ENCODE measurements around the gene BCL6. TPM values are rescaled to one million over a fixed set of nuclear protein-coding genes. Genes with fewer than 3 reads are reported as not detected.

BCL6 gene
- total RNA-seq, 2 experiments from 2014 or later: 30.4 to 33.4 TPM

DNA sequence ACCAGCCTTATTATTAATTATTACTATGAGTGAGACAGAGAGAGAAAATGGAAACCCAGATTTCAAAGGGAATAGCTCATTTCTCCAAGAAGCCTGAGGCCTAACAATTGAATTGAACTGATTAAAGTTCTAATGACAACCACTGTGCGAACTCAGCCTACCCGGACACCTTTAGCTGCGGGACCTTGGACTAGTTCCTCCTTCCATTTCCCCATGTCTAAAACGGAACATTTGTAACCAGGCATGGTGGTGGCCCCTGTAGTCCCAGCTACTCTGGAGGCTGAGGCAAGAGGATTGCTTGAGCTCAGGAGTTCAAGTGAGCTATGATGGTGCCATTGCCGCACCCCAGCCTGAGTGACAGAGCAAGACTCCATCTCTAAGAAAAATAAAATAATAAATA lies 26.5 kb downstream of the BCL6 start:
- H3K27me3 Mint-ChIP-seq: peaks cover 6% of the 10 kb centered on the region
- no peak for DNase-seq
- POLR2A ChIA-PET: no interaction called here
- H3K27ac Mint-ChIP-seq: no peak overlapping the region
- H3K36me3 Mint-ChIP-seq (ENCODE audit: low read depth): peaks cover 4% of the 10 kb centered on the region
- no peak overlapping the region for H3K4me3 Mint-ChIP-seq
- CTCF ChIA-PET: interaction anchor here (1.0 to 6.9 kb wide), 4 partner anchors 22 to 398 kb away, joined by 4 to 45 read pairs (median 6); no protein-coding TSS in a partner anchor
- peaks cover 8% of the 10 kb centered on the region for H3K4me1 Mint-ChIP-seq
- no peaks in the 10 kb centered on the region for H3K9me3 Mint-ChIP-seq

DNA sequence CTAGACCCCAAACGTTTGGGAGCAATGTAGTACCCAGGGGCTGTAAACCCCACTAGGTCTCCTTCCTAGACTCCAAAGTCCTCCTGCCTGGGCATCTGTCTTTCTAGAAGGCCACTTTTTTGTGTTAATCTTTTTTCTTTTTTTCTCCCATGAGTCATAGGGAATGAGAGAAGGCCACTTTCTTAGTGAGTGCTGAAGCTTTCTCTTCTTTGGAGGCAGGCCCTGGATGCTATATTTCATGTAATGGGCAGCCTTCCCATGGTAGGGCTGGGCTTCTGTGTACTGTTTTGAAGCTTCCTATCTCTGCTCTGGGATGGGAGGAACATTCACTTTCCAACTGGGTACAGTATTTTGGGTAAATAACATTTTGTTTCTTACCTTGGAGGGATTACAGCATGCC lies 27.7 kb downstream of the BCL6 start:
- Mint-ChIP-seq H3K27ac (no peak overlapping the region), H3K9me3 (no peaks in the 10 kb centered on the region), H3K4me1 (peaks cover 15% of the 10 kb centered on the region), H3K4me3 (no peak overlapping the region), H3K36me3 (ENCODE audit: low read depth) (peaks cover 4% of the 10 kb centered on the region), H3K27me3 (peaks cover 6% of the 10 kb centered on the region)
- DNase-seq: no peak
- ChIA-PET CTCF (interaction anchor here (0.6 to 6.9 kb wide), 5 partner anchors 15 to 984 kb away, joined by 3 to 45 read pairs (median 4); no protein-coding TSS in a partner anchor), POLR2A (no interaction called here)

DNA sequence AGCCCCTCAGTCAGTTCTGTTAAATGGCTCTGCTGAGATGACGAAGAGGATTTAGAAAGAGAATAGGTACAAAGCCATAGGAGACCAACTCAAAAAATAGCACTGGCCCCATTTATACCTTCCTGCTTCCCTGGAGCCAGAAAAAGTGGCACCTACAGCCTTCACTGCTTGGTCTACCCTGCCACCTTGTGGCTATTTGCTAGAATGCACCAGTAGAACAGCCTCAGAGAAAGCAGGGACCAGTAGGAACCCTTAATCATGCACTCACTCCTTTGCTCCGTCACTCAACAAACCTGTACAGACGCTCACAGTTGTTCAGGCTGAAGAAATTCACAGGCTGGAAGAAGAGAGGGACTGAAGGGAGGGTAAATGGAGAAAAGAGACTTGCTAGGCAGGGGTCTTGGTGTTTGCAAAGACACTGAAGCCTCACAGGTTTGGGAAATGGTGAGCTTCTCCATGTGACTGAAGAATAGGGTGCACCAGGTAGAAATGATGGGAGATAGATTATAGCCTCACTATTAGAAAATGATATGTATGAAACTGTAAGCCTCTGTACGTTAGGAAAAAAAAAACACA lies 30.8 kb downstream of the BCL6 start:
- H3K27me3 Mint-ChIP-seq: peaks cover 6% of the 10 kb centered on the region
- H3K27ac Mint-ChIP-seq: no peak overlapping the region
- H3K4me1 Mint-ChIP-seq: peaks cover 15% of the 10 kb centered on the region
- ChIA-PET POLR2A (interaction anchor here (1.0 kb wide), 2 partner anchors 23 to 346 kb away, joined by 3 to 5 read pairs; partner anchors contain the start of gene RTP4), CTCF (interaction anchor here (0.7 to 6.9 kb wide), 13 partner anchors 9 to 1430 kb away, joined by 3 to 45 read pairs (median 4); no protein-coding TSS in a partner anchor)
- H3K36me3 Mint-ChIP-seq (ENCODE audit: low read depth): no peaks in the 10 kb centered on the region
- no peak overlapping the region for H3K4me3 Mint-ChIP-seq
- DNase-seq: peak; percentile 79
- no peaks in the 10 kb centered on the region for H3K9me3 Mint-ChIP-seq

DNA sequence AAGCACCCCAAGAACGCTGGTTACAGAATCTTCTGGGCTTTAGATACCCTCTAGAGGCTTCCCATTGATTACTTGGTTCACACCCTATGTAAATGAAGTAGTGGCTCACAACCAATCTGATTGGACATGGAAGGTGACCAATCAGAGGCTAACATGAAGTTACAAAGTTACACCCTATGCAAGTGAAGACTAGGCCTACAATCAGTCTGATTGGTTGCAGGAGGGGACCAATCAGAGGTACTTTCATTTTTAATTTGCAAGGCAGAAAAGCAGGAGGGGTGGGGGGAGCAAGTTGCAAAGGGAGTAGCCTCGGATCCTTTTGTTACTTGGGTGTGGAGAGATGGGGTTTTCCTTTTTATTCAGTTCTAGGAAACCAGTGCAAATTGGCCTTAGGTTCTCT lies 31.8 kb downstream of the BCL6 start:
- peak; percentile 29 for DNase-seq
- peaks cover 15% of the 10 kb centered on the region for H3K4me1 Mint-ChIP-seq
- ChIA-PET POLR2A (interaction anchor here (1.0 kb wide), 1 partner anchor 345 kb away, joined by 5 read pairs; the partner anchor contains the start of gene RTP4), CTCF (interaction anchor here (0.7 to 6.9 kb wide), 11 partner anchors 8 to 495 kb away, joined by 3 to 45 read pairs (median 4); no protein-coding TSS in a partner anchor)
- peaks cover 6% of the 10 kb centered on the region for H3K27me3 Mint-ChIP-seq
- no peaks in the 10 kb centered on the region for H3K9me3 Mint-ChIP-seq
- H3K27ac Mint-ChIP-seq: no peak overlapping the region
- H3K36me3 Mint-ChIP-seq (ENCODE audit: low read depth): no peaks in the 10 kb centered on the region
- H3K4me3 Mint-ChIP-seq: no peak overlapping the region

DNA sequence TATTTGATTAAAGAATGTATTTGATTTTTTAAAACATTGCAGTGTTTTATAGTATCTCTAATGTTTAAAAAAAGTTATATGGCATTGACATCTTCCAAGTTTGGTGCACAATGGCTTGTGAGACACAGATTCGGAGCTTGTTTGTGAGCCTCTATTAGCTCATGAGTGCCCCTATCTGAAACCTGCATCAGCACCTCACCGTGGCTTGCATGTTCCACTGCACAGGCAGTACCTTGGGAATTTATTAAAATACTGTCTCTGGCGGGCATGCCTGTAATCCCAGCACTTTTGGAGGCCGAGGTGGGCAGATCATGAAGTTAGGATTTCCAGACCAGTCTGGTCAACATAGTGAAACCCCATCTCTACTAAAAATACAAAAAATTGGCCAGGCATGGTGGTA lies 36.1 kb downstream of the BCL6 start:
- CTCF ChIA-PET: interaction anchor here (1.4 kb wide), 1 partner anchor 31 kb away, joined by 3 read pairs; no protein-coding TSS in a partner anchor
- POLR2A ChIA-PET: no interaction called here
- no peaks in the 10 kb centered on the region for H3K9me3 Mint-ChIP-seq
- no peak overlapping the region for H3K27ac Mint-ChIP-seq
- H3K4me1 Mint-ChIP-seq: peaks cover 10% of the 10 kb centered on the region
- H3K4me3 Mint-ChIP-seq: no peak overlapping the region
- H3K27me3 Mint-ChIP-seq: peaks cover 6% of the 10 kb centered on the region
- no peak for DNase-seq
- H3K36me3 Mint-ChIP-seq (ENCODE audit: low read depth): no peaks in the 10 kb centered on the region

DNA sequence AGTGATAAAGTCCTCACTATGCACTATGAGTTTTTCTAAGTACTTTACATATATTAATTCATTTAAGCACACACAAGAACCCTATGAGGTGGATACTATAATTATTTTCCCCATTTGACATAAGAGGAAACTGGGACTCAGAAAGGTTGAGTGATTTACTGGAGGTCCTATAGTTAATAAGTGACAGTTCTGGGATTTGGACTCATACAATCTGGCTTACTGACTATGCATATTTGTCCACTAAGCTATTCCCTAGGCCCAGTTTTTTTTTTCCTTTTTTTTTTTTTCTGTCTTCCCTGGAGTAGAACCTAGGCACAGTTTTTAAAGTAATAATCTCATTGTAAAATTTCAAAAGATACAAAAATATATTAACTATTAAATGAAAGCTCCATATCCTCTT lies 36.6 kb downstream of the BCL6 start:
- H3K4me1 Mint-ChIP-seq: peaks cover 6% of the 10 kb centered on the region
- no peak overlapping the region for H3K4me3 Mint-ChIP-seq
- peaks cover 6% of the 10 kb centered on the region for H3K27me3 Mint-ChIP-seq
- no peak overlapping the region for H3K27ac Mint-ChIP-seq
- DNase-seq: no peak
- no peaks in the 10 kb centered on the region for H3K9me3 Mint-ChIP-seq
- ChIA-PET CTCF (interaction anchor here (1.4 kb wide), 1 partner anchor 31 kb away, joined by 3 read pairs; no protein-coding TSS in a partner anchor), POLR2A (no interaction called here)
- no peaks in the 10 kb centered on the region for H3K36me3 Mint-ChIP-seq (ENCODE audit: low read depth)

DNA sequence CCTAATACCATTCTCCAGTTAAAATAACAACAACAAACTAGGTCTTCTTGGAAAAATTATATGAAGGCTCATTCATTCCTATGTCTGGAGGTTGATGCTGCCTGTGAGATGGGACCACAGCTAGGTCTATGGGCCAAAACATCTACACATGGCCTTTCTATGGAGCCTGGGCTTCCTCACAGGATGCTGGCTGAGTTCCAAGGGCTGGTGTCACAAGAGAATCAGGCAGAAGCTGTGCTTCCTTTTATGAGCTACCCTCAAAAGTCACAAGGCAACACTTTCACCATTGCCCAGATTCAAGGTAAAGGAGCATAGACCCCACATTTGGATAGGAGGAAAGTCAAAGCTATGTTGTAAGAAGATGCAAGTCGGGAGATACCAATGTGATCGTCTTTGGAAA lies 38.3 kb downstream of the BCL6 start:
- H3K4me3 Mint-ChIP-seq: no peak overlapping the region
- no peak overlapping the region for H3K27ac Mint-ChIP-seq
- ChIA-PET CTCF (interaction anchor here (2.0 kb wide), 1 partner anchor 27 kb away, joined by 5 read pairs; no protein-coding TSS in a partner anchor), POLR2A (no interaction called here)
- no peaks in the 10 kb centered on the region for H3K4me1 Mint-ChIP-seq
- H3K27me3 Mint-ChIP-seq: peaks cover 6% of the 10 kb centered on the region
- no peaks in the 10 kb centered on the region for H3K36me3 Mint-ChIP-seq (ENCODE audit: low read depth)
- H3K9me3 Mint-ChIP-seq: no peaks in the 10 kb centered on the region
- DNase-seq: no peak

DNA sequence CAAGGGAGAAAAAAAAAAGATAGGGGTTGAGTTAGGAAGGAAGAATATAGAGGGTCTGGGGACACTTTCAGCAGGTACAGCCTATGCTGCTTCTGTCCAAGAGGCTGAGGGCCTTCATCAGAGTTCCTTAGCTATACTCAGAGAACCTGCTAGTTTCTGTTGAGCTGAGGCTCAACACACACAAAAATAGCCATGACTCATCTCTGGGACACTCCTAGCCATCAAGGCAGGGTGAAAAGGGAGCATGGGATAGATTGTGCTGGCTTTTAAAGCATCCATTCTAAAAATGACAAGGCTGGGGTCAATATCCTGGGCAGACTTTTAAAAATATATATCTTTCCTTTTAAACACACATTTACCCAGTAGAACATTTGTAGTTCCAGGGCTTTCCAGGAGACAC lies 40.1 kb downstream of the BCL6 start:
- POLR2A ChIA-PET: no interaction called here
- CTCF ChIA-PET: no interaction called here

DNA sequence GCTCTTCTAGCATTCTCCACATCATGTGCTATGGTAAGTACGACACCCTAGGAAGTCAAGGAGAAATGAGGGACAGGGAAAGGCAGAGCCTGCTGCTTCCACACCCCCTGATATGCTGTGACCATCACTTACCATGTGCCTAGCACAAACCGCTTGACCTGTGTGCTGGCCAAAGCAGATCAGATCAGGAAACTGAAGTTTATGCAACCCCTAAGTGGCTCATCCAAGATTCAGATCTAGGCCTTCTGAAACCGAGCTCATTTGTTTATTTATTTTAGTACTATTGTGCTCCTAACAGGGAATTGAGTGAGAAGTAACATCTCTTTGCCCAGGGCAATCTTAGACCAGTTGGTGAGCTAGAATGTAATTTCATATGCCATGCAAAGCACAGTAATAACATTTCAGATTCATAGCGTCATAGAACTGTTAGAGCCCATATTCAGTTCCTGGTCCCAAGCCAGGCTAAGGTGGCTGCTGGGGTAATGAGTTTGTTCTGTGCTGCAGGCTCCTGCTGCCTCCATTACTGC lies 42.7 kb downstream of the BCL6 start, which contains the start of gene RTP2:
Gene RTP2, minus strand, starts transcription at position 51 of the 527 bp plus-strand sequence. CDS start 429 bp downstream, outside the sequence.
- CTCF ChIA-PET: interaction anchor here (0.6 to 2.5 kb wide), 6 partner anchors 10 to 865 kb away, joined by 3 to 7 read pairs (median 4); no protein-coding TSS in a partner anchor
- peaks cover 5% of the 10 kb centered on the region for H3K27me3 Mint-ChIP-seq
- POLR2A ChIA-PET: no interaction called here
- no peaks in the 10 kb centered on the region for H3K9me3 Mint-ChIP-seq
- H3K4me3 Mint-ChIP-seq: no peak within 1 kb of the TSS
- H3K4me1 Mint-ChIP-seq: no peaks in the 10 kb centered on the region
- H3K27ac Mint-ChIP-seq: no peak within 1 kb of the TSS
- no peak for DNase-seq
- H3K36me3 Mint-ChIP-seq (ENCODE audit: low read depth): no peaks in the 10 kb centered on the region

More for the DNA sequence above, 40.1 kb downstream of the BCL6 start:
- Mint-ChIP-seq H3K4me3 (no peak overlapping the region), H3K27ac (no peak overlapping the region), H3K36me3 (ENCODE audit: low read depth) (no peaks in the 10 kb centered on the region), H3K27me3 (peaks cover 6% of the 10 kb centered on the region), H3K4me1 (no peaks in the 10 kb centered on the region), H3K9me3 (no peaks in the 10 kb centered on the region)
- DNase-seq: no peak

DNA sequence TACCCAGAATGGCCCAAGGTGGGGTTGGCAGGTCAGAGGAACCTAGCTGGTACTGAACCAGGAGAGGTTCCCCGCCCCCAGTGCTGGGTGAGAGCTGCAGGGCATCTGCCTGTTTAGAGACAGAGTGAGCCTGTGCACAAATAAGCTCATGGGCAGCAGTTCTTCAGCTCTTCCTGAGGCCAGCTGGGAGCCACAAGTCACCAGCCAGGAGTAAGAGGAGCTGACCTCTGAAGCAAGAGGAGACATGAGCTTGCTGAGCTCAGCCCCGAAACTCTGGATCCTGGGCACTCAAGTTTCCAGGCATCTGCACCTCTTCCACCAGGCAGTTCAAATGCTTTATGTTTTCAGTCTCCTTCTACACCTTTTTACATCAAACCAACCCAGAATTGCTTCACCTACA lies 45.0 kb downstream of the BCL6 start:
- POLR2A ChIA-PET: no interaction called here
- Mint-ChIP-seq H3K27me3 (peaks cover 10% of the 10 kb centered on the region), H3K4me3 (no peak overlapping the region), H3K36me3 (ENCODE audit: low read depth) (no peaks in the 10 kb centered on the region), H3K9me3 (no peaks in the 10 kb centered on the region), H3K27ac (no peak overlapping the region), H3K4me1 (no peaks in the 10 kb centered on the region)
- no peak for DNase-seq
- CTCF ChIA-PET: interaction anchor here (1.0 to 1.3 kb wide), 2 partner anchors 21 to 380 kb away, joined by 4 to 6 read pairs; no protein-coding TSS in a partner anchor

DNA sequence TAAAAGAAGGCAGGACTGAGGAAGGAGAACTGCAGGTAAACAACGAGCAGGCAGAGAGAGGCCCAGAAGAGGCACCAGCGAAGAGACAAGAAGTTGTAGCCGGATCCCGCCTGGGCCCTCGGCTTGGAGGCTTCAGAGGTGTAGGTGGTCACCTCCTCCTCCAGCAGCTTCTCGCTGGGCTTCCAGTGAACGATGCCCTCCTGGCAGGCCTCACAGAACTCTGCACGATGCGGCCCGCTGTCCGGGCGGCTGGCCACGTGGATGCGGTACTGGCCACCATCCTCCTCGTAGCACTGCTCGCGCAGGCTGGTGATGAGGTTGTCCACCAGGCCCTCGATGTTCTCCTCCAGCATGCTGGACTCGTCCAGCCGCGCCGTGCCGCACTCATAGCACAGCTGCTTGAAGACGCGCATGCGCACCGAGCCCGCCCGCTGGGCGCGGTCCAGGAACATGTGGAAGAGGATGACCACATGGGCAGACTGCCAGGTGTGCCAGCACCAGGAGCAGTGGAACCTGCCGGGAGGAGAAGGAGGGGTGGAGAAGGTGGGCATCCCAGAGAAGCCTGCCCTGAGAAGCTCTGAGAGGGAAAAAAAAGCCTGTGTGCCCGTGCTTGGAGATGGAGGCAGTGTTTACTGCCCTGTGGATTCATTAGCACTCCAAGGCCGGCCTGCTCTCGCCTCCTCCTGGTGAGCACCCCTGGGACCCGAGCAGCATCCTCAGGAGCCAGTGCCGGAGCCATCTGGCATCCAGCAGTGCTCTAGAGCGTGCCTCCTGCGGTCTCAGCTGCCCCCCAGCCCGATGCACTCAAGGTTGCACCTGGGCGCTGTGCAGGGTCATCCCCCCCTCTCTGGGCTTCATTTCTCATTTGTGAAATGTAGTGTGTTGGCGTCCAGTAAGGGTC lies 46.5 kb downstream of the BCL6 start:
- peaks cover 24% of the 10 kb centered on the region for H3K27me3 Mint-ChIP-seq
- H3K36me3 Mint-ChIP-seq (ENCODE audit: low read depth): no peaks in the 10 kb centered on the region
- H3K27ac Mint-ChIP-seq: no peak overlapping the region
- H3K4me3 Mint-ChIP-seq: no peak overlapping the region
- DNase-seq: no peak
- no peaks in the 10 kb centered on the region for H3K9me3 Mint-ChIP-seq
- no peaks in the 10 kb centered on the region for H3K4me1 Mint-ChIP-seq
- POLR2A ChIA-PET: no interaction called here
- CTCF ChIA-PET: no interaction called here

DNA sequence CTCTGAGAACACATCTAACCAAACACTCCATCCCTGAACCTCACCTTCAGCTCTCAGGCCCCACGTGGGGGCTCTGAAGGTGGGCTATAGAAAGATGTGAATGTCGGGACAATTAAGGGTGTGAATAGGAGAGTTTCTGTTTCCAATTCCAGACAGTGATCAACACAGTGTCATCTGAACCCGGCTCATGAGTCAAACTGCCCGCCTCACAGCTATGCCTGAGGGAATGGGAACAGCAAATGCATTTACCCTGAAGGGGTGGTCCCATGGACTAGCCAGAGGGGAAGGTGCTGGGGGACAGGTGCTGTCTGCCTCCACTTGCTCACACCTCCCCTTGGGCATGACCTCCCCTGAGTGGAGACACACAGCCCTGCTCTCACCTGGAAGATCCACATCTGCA lies 49.2 kb downstream of the BCL6 start:
- no peak overlapping the region for H3K27ac Mint-ChIP-seq
- H3K36me3 Mint-ChIP-seq (ENCODE audit: low read depth): no peaks in the 10 kb centered on the region
- H3K4me3 Mint-ChIP-seq: no peak overlapping the region
- no peaks in the 10 kb centered on the region for H3K4me1 Mint-ChIP-seq
- POLR2A ChIA-PET: no interaction called here
- CTCF ChIA-PET: interaction anchor here (2.3 kb wide), 1 partner anchor 16 kb away, joined by 9 read pairs; no protein-coding TSS in a partner anchor
- H3K9me3 Mint-ChIP-seq: no peaks in the 10 kb centered on the region
- peaks cover 36% of the 10 kb centered on the region for H3K27me3 Mint-ChIP-seq
- no peak for DNase-seq

DNA sequence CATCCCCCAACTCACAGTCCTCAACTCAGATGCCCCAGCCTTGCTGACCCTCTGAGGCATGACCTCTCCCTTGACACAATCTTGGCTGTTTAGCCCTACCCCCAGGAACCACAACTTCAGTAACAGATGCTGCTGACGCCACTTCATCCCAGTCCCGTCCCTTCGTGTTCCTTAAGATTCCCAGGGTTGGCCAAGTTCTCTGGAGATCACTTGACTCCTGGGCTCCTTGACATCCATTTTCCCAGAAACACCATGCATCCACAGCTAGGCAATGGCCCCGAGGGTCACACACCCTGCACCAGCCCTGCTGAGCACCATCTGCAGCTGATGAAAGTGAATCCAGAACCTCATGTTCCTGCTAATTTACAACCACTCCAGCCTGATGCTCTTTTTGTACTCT lies 49.8 kb downstream of the BCL6 start:
- Mint-ChIP-seq H3K4me3 (no peak overlapping the region), H3K9me3 (no peaks in the 10 kb centered on the region), H3K27ac (no peak overlapping the region), H3K27me3 (peaks cover 42% of the 10 kb centered on the region), H3K4me1 (no peaks in the 10 kb centered on the region), H3K36me3 (ENCODE audit: low read depth) (no peaks in the 10 kb centered on the region)
- ChIA-PET CTCF (interaction anchor here (2.3 kb wide), 1 partner anchor 16 kb away, joined by 9 read pairs; no protein-coding TSS in a partner anchor), POLR2A (no interaction called here)
- DNase-seq: no peak
